MV-4-11 (cell line): ENCODE results near the gene CDC34.
"Not testable (repeated sequence)": the region's sequence is repeated elsewhere in the genome, so short reads cannot be mapped to it uniquely, and the experiment has no call there.

Source experiments
- DNase-seq: peaks from one replicate; lab custom pipeline; 2025; lab: John Stamatoyannopoulos, UW

The CDC34 gene

GRCh38 chr19:573519-573825 is 41.9 kb downstream of the CDC34 start:
- no peak for DNase-seq

GRCh38 chr19:574658-575526 is 43.3 kb downstream of the CDC34 start:
- DNase-seq: peak; percentile 49

GRCh38 chr19:575527-576506 is 44.3 kb downstream of the CDC34 start:
- DNase-seq: no peak

DNA sequence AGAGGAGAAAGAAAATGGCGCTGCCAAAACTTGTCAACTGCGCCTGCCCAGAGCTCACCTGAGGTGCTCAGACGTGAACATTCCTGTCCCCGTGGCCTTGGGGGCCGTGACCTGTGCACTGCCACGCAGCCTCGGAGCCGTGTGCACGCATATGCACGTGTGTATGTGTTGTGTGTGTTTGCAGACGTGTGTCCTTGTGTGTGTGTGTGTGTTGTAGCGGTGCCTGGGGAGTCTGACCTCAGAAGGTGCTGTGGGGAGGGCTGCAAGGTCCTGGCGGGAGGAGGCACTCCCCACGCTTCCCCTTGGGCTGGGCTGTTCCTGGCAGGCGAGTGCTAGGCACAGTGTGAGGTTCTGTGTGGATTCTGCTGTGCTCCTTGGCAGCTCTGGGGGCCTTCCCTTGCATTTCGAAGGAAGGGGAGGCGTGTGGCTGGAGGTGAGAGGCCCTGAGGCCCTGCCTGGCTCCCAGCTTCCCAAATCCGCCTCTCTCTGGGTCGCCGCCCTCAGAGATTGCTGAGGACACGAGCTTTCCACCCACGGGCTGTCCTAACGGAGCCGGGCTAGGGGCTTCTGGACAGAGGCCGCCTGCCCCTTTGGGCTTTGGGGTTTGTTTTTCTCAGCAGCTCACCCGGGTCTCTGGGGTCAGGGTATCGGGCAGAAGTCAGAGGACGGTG is 45.3 kb downstream of the CDC34 start:
- DNase-seq: peak; percentile 44

- DNase-seq: no peak
These were observed 46.2 kb downstream of the CDC34 start for GRCh38 chr19:577439-578392.

GRCh38 chr19:579111-579841 is 47.7 kb downstream of the CDC34 start:
- no peak for DNase-seq

DNA sequence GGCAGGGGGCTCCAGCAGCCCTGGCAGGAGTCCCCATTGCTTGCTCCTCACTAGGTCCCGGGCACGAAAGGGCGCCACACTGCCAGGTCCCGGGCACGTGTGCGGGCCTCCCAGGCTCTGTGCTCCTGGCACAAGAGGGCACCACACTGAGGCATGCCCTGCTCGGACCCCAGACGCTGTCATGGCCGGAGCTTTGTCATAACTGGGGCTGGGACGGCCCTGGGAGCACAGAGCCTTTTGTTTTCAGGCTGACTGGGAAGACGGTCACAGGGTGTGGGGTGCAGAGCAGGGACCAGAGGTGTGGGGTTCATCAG is 48.2 kb downstream of the CDC34 start:
- DNase-seq: no peak

- DNase-seq: no peak
These were observed 48.8 kb downstream of the CDC34 start for GRCh38 chr19:580274-580835.

DNA sequence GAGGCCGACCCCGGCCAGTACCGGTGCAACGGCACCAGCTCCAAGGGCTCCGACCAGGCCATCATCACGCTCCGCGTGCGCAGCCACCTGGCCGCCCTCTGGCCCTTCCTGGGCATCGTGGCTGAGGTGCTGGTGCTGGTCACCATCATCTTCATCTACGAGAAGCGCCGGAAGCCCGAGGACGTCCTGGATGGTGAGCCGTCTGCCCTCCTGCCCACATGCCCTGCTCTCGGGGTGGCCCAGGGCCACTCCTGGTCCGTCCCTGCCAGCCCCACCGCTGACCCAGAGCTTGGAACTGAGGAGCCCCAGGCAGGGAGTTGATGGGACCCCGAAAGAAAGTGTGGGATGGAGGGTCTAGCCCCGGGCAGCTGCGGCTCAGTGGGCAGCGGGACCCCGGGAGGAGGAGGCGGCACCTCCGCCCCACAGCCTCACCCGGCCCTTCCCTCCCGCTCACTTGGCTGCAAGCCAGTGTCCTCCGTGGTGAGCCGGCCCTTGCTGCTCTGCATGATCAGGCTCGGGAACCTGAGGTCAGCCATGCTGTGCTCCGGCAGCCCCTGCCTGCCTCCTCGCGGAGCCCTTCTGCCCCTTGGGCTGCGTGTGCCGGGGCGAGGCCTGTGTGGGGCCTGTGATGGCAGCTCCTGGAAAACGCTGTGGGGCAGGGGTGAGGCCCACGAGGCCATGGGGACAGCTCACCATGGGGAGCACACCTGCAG is 50.0 kb downstream of the CDC34 start:
- no peak for DNase-seq

DNA sequence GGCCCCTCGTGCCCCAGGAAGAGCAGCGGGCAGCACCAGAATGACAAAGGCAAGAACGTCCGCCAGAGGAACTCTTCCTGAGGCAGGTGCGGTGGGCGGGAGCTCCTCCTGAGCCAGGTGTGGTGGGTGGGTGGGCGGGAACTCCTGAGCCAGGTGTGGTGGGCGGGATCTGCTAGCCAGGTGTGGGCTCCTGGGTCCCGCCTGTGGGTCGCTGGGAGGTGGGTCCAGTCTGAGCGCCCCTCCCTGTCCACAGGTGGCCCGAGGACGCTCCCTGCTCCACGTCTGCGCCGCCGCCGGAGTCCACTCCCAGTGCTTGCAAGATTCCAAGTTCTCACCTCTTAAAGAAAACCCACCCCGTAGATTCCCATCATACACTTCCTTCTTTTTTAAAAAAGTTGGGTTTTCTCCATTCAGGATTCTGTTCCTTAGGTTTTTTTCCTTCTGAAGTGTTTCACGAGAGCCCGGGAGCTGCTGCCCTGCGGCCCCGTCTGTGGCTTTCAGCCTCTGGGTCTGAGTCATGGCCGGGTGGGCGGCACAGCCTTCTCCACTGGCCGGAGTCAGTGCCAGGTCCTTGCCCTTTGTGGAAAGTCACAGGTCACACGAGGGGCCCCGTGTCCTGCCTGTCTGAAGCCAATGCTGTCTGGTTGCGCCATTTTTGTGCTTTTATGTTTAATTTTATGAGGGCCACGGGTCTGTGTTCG is 51.1 kb downstream of the CDC34 start:
- no peak for DNase-seq

- DNase-seq: no peak
These were observed 51.8 kb downstream of the CDC34 start for GRCh38 chr19:583198-583967.

DNA sequence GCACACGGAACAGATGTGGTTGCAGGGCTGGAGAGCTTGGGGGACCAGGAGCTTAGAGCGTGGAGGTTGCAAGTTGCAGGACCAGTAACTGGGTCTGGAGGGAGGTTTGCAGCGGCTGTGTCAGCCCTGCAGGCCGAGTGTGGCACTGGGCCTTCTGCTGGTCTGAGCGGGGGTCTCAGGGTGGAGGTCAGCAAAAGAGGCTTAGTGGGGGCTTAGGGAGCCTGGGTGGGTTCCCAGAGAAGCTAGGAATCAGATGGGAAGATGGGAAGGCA is 52.3 kb downstream of the CDC34 start:
- no peak for DNase-seq

DNA sequence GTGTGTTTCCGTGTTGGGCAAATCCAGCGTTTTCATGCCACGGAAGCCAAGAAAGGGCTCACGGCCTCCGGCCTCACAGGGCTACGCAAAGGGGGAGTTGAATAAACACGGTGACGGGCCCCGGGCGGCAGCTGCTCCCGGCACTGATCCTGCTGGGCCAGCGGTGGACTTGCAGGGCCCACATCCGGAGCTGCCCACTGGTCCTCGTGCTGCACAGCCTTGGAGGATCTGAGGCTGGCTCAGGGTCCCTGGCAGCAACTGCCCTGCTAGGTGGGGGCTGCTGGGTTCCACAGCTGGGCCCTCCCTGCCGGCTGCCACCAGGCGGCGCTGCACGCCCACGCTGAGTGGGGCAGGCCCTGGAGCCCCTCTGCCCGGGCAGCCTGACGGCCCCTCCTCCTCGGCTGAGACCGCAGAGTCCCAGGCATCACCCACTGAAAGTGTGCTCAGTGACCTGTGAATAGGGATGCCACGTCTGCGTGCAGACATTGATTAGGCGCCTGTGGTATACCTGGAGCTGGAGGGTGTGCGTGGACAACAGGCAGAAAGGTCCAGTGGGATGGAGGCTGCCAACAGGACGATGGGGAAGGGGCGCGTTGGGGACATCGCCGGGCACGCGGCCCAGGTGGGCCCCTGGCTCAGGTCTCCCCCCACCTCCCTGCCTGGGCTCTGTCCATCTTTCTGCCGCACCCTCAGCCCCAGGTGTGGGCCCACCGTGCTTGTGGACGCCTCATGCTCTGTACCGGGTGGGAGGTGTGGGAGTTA is 52.9 kb downstream of the CDC34 start:
- DNase-seq: peak; percentile 50

DNA sequence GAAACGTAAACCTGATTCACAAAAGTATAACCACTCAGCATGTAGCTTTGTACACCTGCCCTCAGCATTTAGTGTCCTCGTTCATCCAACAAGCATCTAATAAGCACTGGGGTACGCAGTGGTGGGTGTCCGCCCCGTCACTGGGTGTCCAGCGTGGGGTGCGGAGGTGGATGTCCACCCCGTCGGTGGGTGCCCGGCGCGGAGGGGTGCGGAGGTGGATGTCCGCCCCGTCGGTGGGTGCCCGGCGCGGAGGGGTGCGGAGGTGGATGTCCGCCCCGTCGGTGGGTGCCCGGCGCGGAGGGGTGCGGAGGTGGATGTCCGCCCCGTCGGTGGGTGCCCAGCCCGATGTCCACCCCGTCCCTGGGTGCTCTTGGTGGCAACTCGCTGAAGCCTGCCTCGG is 53.6 kb downstream of the CDC34 start:
- not testable (repeated sequence) for DNase-seq

- no peak for DNase-seq
These were observed 54.1 kb downstream of the CDC34 start for GRCh38 chr19:585551-586110.

DNA sequence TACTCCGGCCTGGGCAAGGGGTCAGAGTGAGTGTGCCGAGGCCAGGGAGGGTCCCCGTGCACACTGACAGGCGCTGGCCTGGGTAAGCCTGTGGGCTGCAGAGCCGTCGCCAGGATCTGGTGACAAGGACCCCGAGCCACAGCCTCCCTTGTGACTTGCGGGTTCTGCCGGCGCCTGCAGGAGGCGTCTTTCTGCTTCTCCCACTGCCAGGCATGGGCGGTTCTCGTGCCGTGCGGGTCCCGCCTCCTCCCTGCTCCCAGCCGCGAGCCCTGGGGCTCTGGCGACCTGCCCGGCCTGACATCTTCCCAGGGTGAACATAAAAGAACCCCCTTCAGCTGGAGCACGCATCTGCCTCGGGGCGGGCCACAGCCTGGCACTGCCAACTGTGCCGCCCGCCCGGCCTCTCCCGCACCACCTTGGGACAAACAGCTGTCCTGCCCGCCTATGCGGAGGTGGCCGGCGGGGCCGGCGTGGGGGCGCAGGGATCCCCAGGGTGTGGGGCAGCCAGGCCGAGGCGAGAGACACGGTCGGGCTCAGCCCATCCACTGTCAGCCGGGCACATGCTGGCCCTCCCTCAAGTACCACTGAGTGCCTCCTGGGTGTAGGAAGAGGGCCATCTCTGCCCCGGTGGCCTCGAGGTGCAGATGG is 56.7 kb downstream of the CDC34 start:
- DNase-seq: peak; percentile 67
